ENCODE data around the gene SLC43A3.

SLC43A3 gene

DNA sequence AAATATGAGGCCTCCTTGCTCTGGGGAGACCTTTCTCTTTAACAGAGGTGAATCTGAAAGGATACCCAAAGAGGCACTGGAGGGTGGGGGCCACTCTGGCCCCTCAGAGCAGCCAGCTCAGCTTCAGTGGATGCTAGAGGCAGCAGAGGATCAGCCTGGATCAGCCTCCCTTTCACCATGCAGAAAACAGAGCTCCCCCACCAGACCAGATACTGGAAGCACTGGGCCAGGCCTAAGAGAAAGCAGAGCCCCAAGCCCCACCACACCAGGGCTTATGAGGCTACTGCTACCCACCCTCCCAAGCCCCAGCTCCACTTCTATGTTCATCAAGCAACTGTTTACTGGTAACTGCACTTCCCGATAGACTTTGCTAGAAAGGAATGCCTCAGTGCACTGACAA is 4.0 kb upstream of the SLC43A3 start:
- DNase-seq (ENCODE audit: insufficient read length, low spot score) = no peak

DNA sequence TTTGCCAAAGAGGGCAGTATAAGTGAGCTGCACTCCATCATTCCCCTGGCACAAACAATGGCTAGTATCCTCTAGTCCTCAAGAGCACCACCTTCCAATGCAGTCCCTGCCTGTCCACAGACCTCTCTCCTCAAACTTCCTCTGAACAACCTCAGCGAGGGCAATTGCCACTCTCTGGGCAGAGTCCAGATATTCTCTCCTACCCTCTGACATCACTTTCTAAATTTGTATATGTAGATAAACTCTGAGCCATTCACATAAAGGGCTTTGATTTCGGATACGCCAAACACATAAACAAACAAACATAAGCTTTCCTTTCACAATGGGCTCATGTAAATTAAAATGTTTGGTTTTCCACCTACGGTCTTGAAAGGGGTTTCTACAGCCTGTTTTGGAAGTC is 3.0 kb upstream of the SLC43A3 start:
- FAIRE-seq (no peak), DNase-seq (ENCODE audit: insufficient read length, low spot score) (no peak)

More for the DNA sequence above, 4.0 kb upstream of the SLC43A3 start:
- FAIRE-seq = no peak

DNA sequence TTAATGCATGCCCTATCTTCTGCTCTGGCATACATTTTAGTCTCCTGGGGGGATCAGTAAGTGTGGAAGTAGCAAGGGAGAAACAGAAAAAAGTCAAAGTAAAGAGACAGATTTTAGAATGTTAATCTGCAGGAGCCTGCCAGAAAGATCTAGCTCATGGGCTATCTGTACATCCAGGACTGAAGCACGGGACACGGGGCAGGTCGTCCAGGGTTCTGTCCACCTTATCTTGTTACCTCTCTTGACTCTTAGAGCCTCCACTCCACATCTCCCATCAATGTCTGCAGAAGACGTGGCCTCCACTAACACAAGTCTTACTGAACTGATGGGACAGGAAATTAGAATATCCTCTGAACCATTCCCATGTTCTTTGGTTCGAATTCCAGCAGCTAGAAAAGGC is 1.7 kb upstream of the SLC43A3 start:
- FAIRE-seq = no peak
- no peak for DNase-seq (ENCODE audit: insufficient read length, low spot score)

DNA sequence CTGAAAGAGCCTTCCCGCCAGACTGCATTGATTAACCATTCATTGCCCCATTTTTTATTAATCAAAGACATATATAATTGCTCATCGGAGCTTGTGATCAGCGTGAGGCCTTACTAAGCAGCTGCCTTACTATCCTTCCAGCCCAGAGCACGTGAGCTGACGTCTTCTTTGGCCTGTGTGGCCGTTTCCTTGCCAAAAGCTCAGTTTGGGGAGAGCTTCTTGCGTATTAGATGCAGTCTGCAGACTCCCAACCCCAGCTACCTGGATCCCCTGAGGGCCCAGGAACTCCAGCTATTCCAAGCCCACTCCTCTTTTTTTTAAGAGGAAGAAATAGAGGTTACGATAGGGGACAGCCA is 784 bp upstream of the SLC43A3 start:
- DNase-seq (ENCODE audit: insufficient read length, low spot score) = no peak
- FAIRE-seq = no peak

DNA sequence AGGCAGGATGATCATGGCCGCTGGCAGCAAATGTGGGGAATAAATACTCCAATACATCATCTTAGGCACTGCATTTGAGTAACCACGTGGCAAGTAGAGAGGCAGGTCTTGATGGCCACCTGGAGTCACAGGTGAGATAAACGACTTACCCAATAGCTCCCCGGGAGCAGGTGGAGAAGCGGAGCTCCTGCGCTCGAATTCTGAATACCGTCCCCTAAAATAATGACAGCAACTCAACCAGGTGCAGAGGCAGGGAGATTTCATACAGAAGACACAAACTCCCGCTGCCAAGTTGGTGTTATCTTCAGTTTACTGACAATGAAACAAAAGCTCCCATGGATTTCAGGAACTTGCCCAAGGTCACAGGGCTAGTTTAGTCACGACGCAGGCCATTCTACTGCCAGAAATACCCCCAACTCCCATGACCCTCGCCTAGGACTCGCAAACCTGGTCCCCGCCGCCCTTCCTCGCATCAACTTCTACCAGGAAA is 437 bp downstream of the SLC43A3 start:
- DNase-seq (ENCODE audit: insufficient read length, low spot score) (no peak), FAIRE-seq (no peak)

DNA sequence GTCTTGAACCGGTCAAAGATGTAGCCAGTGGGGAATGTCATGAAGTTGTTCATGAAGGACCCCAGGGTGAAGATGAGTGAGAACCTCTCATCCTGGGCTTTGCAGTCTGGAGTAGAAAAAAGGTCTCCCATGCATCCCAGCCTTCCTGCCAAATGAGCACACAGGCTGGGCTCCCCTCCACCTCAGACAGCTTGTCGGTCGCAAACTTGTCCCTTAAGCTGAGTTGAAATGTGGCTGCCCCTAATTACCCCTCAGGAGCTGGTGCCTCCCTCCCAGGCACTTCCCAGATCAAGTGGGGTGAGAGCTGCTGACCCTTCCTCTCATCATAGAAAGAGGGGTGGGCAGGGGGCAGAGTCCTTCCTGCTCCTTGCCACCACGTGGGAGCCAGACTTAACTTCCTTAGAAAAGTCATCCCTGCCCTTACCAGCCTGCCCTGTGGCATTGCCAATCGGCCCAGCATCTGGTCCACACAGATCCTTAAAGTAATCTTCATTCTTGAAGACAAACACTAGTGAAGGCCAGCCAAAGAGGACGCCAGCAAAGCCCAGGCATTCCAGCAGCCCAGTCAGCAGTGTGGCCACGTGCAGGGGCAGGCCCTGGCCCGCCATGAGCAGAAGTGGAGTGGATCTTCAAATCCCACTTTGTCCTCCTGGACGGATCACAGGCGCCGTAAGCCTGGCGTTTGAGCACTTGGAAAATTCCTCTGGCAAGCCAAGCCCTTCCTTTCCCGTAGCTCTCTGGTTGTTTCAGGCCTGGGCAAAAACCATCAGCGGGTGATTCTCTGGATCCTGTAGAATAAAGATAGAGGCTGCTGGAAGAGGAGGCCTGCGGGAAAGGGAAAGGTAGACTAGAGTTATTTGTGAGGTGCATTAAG is 1.1 kb downstream of the SLC43A3 start:
- DNase-seq (ENCODE audit: insufficient read length, low spot score) = no peak

DNA sequence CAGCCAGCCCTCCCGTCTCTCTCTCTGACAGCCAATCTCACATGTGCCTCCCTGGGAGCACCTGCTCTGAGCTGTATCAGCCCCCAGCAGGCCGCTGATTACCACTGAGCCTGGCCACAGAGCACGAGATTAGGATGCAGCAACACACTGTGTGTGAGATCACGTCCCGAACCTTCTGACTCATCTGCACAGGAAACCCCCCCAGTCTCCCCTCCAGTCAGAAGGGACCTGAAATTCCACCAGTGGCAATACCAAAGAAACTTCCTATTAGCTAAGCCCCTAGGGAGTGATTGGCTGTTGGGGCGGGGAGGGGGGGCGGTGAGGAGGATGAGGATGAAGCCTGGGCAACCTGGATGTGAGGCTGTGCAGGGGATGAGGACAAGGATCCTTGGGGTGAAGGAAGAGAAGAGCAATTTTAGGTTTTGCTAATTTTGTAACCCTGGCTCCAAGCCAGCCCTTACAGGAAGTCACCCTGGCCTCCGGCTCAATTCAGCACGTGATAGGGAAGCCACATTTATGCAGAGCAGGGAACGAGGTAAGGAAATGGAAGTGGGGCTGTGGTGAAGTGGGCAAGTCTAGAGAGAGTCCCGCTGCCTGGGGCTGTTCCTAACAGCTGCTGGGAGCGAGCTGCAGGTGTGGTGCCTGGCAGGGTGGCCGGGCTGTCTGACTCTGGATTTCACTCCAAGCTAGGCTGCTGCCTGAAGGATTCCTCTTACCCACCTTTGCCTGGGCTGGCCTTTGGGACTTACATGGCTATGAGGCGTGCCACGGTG is 1.9 kb downstream of the SLC43A3 start:
- peak; percentile 86 for DNase-seq (ENCODE audit: insufficient read length, low spot score)
- FAIRE-seq = peak; percentile 87

More for the DNA sequence above, 1.1 kb downstream of the SLC43A3 start:
- no peak for FAIRE-seq

DNA sequence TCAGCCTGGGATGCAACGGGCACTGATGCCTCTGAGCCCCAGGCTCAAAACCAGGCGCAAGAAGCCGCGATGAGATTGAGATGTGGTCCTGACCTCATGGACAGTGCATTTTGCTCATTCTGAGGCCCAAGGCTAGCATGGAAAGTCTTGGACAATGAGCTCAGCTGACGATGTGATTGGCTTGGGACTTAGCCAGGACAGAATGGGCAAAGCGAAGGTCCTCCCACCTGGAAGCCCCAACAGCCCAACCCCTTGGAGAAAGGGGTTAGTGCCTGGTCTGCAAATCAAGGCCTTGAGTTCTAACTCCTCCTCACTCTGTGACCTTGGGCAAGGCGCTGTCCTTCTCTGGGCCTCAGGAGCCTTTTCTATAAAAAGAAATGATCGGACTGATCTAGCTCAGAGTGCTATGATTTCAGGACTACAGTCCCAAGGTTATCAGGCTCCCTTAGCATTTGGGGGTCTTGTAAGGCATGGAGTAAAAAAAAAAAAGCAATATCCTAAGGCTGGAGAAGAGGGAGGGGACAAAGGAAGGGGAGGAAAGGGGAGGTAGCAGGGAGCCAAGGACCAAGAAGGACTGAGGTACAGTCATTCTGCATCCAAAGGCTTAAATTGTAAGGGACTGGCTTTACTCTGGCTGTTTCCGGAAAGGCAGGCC is 2.7 kb downstream of the SLC43A3 start:
- peak; percentile 20 for FAIRE-seq

DNA sequence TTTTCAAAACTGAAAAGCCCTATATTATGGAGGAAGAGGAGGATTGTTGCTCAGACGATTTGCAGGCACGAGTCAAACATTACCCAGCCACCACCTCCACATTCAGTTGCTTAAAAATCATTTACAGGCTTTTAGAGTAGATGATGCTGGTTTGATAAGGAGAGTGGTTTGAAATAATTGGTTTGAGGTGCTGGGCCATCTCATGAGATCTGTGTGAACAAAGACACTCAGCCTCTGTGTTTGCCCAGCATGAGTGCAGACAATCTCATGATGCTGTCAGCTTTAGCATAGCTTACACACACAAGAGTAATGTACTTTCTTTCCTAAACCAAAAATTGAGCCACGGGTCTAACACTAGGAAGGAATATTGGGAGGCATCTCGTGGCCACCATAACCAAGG is 4.3 kb downstream of the SLC43A3 start:
- DNase-seq (ENCODE audit: insufficient read length, low spot score) = no peak
- no peak for FAIRE-seq

More for the DNA sequence above, 2.7 kb downstream of the SLC43A3 start:
- no peak for DNase-seq (ENCODE audit: insufficient read length, low spot score)

DNA sequence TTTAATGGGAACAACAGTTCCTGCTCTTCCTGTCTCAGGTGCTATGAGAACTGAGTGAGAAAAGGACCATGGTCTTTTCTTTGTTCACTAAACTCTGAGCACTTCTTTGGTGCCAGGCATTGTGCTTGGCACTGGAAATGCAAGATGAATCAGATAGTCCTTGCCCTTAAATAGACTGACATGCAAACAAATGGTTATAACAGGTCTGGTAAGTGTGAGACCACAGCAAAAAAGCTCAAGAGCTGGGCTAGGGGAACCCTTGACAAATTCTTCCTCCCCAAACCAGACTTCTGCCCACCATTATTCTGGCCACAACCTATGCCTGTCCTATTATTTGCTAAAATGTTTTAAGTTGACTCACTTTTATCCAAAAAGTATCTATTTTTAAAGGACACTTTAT is 5.1 kb downstream of the SLC43A3 start:
- DNase-seq (ENCODE audit: insufficient read length, low spot score) (no peak), FAIRE-seq (no peak)

DNA sequence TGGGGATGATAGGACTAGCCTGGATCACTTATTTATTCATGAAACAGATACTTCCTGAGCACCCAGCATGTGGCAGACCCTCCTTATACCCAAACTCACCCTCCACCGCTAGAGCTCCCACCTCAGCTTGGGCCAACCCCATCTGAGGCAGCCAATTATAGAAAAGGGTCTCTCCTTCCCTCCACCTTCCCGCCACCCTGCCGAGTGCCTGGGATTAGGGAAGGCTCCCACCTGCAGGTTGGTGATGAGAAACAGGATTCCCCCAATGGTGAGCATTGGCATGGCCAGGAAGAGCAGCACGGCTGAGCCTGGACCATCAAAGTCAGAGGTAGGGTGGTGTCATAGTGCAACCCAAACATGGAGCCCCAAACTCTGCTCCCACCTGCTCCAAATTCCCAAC is 5.9 kb downstream of the SLC43A3 start:
- no peak for DNase-seq (ENCODE audit: insufficient read length, low spot score)
- FAIRE-seq = no peak

DNA sequence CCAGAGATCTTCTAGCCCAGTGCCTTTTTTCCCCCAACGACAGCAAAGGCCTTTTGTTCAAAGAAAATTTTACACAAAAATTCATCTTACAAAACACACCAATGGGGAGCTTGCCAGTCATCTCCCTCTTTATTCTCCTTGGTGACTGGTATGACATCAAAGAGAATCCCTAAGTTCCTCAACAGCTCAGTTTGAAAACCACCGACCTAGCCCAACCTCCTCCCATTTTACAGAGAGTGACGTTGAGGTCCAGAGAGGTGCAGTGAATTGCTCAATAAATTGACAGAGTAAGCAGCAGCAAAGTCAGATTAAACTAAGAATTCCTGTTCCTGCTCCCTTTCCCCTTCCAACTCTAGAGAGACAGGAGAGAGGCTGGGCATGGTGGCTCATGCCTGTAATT is 7.8 kb downstream of the SLC43A3 start:
- no peak for FAIRE-seq
- DNase-seq (ENCODE audit: insufficient read length, low spot score) = no peak

DNA sequence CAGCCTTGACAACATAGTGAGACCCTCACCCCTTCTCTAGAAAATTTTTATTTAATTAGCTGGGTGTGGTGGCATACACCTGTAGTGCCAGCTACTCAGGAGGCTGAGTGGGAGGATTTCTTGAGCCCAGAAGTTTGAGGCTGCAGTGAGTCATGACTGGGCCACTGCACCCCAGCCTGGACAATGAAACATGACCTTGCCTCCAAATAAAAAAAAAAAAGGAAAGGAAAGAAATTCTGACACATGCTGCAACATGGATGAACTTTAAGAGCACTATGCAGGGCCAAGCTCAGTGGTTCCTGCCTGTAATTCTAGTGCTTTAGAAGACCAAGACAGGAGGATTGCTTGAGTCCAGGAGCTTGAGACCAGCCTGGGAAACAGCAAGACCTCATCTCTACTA is 8.8 kb downstream of the SLC43A3 start:
- no peak for FAIRE-seq
- DNase-seq (ENCODE audit: insufficient read length, low spot score) = no peak

DNA sequence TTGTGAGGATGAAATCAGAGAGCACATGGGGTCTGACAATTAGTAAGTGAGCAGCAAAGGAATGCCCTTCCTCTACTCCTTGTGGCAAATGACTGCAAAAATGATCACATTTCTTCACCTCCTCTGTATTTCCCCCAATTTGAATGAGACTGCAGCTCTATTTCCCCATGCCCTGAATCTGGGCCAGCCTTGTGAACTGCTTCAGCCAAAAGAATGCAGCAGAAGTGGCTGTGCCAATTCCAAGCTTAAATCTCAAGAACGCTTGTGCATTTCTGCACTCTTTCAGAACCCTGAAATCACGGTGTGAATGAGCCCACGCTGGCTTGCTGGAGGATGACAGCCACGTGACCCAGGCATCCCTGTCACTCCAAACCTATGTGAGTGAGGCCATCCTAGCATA is 9.9 kb downstream of the SLC43A3 start:
- DNase-seq (ENCODE audit: insufficient read length, low spot score) = no peak
- FAIRE-seq = no peak

DNA sequence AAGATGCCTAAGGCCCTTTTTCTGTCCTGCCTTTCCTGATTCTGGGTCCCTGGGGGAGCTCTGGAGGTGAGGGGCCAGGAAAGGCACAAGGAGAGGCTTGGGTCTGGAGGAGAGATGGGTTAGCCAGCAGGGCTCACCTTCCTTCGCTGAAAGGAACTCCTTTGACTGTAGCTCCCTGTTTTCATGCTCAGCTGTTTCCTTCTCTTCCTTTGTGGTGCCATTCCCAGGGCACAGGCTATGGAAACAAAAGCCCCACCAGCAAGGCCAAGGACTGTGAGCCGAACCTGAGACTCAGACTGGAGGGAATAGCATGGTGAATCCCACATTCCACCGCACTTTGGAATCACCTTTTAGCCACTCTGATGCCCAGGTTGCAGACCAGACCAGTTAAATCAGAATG is 10.5 kb downstream of the SLC43A3 start:
- DNase-seq (ENCODE audit: insufficient read length, low spot score) (no peak), FAIRE-seq (no peak)

DNA sequence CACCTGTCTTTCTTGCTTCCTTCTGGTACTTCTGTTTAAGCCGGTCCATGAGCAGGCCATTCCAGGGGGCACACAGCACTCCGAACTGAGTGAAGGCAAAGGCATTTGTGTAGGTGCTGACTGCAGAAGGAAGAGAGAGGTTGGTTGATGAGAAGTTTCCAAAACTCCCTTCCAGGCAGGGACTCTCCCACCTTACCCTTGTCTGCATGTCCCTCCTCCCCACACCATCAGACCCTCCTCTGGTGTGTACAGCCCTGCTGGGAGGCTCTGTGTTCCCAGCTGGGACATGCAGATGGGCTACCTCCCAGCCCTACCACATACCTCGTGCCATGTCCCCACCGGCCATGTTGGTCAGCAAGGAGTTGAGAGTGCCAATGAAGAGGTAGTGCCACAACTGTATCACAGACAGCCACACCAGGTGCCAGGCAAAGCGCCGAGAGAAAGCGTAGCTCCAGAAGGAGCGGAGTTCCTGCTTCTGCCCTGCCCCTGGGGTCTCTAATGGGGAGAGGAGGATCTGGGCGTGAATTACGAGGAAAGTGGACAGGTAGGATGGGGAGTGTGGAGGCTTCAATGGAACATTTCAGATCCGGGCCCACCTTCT is 12.2 kb downstream of the SLC43A3 start:
- DNase-seq (ENCODE audit: insufficient read length, low spot score) (no peak), FAIRE-seq (no peak)

DNA sequence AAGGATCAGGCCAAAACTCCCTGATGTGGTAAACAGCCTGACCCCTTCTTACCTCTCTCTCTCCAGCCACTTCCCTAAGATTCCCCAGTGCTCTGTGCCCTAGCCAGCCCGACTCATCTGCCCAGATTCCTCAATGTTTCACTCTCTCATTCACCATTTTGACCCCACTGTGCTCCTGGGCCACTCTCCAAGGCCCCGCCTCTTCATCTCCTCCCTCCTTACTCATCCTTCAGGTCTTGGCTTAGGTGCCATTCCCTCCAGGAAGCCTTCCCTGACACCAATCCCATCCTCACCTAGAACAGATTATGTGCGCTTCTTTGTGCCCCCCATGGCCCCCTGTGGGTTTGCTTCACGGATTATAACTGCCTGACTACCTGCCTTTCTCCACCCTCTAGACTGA is 13.2 kb downstream of the SLC43A3 start:
- DNase-seq (ENCODE audit: insufficient read length, low spot score) (no peak), FAIRE-seq (no peak)

DNA sequence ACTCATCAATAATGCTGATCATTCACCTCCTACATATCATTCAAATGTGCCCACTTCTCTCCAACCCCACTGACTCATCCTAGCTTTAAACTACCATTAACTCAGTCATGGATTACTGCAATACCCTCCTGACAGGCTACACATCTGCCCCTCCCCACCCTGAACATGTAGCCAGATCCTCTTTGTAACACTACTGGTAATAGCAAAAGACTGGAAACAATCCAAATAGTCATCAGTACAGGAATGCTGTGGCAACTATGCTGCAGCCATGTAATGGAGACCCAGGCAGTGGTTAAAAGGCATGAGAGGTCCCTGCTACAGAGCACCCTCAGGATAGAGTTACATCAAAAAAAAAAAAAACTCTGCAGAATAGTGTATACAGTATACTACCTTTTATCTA is 16.6 kb downstream of the SLC43A3 start:
- no peak for DNase-seq (ENCODE audit: insufficient read length, low spot score)

DNA sequence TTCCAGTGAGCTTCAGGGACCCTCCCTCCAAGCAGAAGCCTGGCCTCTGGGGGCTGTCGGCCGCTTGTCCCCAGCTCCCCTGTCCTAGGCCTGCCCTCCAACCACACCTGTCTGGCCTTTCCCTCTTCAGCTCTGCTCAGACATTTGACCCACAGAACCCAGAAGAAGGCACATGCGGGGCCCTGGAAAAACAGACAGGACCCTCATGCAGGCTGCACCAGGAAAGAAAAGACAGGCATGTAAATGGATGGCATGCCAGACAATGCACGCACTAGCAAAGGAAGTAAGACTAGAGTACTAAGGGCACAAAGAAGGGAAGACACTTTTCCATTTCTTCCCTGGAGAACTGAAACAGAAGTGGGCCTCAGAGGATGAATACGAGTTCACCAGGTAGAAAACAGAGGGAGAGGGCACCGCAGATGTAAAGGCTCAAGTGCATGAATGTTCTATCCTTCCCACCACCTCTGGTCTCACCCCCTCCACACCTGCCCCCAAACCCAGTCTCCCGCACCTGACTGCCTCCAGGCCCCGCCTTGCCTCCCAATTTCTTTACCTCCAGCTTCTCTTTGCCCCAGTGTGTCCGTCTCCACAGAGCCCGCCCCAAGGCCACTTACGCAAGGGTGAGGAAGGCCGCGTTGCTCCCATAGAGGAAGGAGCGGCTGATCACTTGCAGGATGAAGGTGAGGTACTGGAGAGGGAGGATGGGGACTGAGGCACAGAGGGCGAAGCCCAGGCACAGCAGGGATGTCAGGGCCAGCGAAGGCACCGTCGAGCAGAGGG is 17.4 kb downstream of the SLC43A3 start:
- DNase-seq (ENCODE audit: insufficient read length, low spot score) (no peak), FAIRE-seq (no peak)

More for the DNA sequence above, 16.6 kb downstream of the SLC43A3 start:
- no peak for FAIRE-seq

DNA sequence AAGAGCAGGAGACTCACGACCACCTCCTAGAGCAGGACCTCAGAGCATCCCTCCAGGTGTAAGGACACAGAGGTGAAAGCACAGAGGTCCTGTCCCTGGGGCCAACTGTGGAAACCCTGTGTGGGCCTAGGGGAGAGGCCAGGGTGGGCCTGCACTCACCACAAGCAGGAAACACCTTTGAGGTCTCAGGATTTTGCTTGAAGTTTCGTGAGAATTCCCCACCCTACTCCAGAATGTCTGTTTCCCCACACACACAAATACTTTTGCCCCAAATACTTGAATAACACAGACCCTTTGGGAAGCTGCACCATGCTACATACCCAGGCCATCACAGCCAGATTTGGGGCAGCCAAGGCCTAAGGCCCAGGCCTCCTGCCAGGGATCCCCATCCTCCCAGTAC is 18.1 kb downstream of the SLC43A3 start:
- DNase-seq (ENCODE audit: insufficient read length, low spot score) (no peak), FAIRE-seq (no peak)

Data from HTR-8/SVneo (cell line).